Measurements from ENCODE around the gene DGKB.

The DGKB gene

DNA sequence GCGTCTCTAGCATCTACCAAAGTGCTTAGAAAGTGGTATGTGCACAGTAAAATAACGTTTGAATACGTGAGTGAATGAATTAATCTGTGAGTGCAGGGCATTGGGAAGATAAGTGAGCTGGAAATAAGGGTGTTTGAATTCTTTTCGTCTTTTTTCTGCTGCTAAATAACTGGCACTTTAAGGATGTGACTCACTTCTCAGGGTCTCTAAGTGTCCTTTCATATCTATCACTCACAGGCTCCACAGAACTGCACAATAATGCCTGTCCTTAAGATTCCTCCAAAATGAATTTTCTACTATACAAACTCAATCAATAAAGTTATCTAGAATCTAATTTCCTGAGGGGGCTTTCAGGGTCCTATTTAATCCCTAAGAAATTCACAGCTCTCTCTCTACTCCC lies 3.2 kb upstream of the DGKB start:
- Histone ChIP-seq H3K9me3 (ENCODE audit: control insufficient read depth, low read length) (no peaks in the 10 kb centered on the region), H3K4me3 (ENCODE audit: insufficient read depth, low read depth, low read length, poor library complexity, severe bottlenecking) (no peak overlapping the region), H3K27ac (ENCODE audit: insufficient read depth, low read length, poor library complexity, severe bottlenecking) (no peak overlapping the region), H3K36me3 (ENCODE audit: control insufficient read depth, insufficient read depth, low read length) (no peaks in the 10 kb centered on the region), H3K4me1 (ENCODE audit: control insufficient read depth, insufficient read depth, low read length, poor library complexity, severe bottlenecking) (no peaks in the 10 kb centered on the region), H3K27me3 (replicated peaks; ENCODE audit: control insufficient read depth, insufficient read depth, low read length, poor library complexity, severe bottlenecking) (no peaks in the 10 kb centered on the region)
- no peak for DNase-seq

DNA sequence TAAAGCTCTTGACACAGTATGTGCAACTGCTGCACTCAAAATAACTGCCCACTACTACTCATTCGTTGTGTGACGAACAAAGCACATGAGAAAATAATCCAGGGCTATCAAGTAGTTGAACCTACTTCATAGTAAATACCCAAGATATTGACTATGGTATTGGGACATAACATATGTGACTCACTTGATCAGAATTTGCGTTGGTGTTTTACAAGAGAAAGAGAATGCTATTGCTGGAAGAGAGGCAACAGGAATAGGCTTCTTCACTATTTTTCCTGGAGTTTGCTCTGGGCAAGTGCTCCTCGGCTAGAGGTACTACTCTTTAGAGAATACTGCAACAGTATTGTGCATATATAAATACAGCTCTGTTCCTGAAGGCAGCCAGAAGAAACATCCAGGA lies 2.5 kb downstream of the DGKB start:
- Histone ChIP-seq H3K9me3 (ENCODE audit: control insufficient read depth, low read length) (no peaks in the 10 kb centered on the region), H3K4me3 (ENCODE audit: insufficient read depth, low read depth, low read length, poor library complexity, severe bottlenecking) (no peak overlapping the region), H3K36me3 (ENCODE audit: control insufficient read depth, insufficient read depth, low read length) (no peaks in the 10 kb centered on the region), H3K27me3 (replicated peaks; ENCODE audit: control insufficient read depth, insufficient read depth, low read length, poor library complexity, severe bottlenecking) (no peaks in the 10 kb centered on the region), H3K4me1 (ENCODE audit: control insufficient read depth, insufficient read depth, low read length, poor library complexity, severe bottlenecking) (no peaks in the 10 kb centered on the region), H3K27ac (ENCODE audit: insufficient read depth, low read length, poor library complexity, severe bottlenecking) (no peak overlapping the region)
- no peak for DNase-seq

DNA sequence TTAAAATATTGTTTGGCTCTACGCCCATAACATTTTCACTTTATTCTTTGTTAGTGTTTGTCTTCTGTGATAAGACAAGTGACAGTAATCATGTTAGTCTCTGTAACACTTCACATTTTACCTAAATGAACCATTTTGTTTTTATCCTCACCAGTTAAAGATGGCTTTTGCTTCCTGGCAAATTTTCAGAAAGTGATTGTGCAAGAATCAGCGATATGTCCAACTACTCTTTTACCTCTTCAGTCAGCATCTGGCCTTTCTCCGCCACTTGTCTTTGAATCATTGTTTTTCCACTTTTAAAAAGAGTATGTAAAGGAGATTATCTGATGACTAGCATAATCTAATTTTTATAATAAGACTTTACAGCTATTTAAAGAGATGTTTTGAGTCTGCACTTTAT lies 3.5 kb downstream of the DGKB start:
- H3K4me3 ChIP-seq (ENCODE audit: insufficient read depth, low read depth, low read length, poor library complexity, severe bottlenecking) = no peak overlapping the region
- DNase-seq = no peak
- no peaks in the 10 kb centered on the region for H3K27me3 ChIP-seq (replicated peaks; ENCODE audit: control insufficient read depth, insufficient read depth, low read length, poor library complexity, severe bottlenecking)
- no peaks in the 10 kb centered on the region for H3K9me3 ChIP-seq (ENCODE audit: control insufficient read depth, low read length)
- H3K27ac ChIP-seq (ENCODE audit: insufficient read depth, low read length, poor library complexity, severe bottlenecking) = no peak overlapping the region
- H3K36me3 ChIP-seq (ENCODE audit: control insufficient read depth, insufficient read depth, low read length) = no peaks in the 10 kb centered on the region
- H3K4me1 ChIP-seq (ENCODE audit: control insufficient read depth, insufficient read depth, low read length, poor library complexity, severe bottlenecking) = no peaks in the 10 kb centered on the region

DNA sequence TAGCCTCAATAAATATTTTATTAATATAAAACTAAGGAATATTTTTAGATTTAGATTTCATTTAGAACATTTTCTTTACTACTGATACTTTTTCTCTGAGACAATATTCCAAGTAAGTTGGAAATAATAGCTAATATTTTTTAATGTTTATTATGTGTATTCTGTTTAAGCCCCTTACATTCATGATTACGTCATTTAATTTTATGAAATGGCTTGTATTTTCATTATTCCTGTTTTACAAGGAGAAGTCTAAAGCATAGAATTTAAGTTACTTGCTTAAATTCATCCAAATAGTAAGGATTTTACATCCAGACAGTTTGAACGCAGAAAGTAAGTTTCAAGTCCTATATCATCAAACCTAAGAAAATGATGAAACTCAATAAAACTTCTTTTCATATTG lies 6.1 kb downstream of the DGKB start:
- H3K36me3 ChIP-seq (ENCODE audit: control insufficient read depth, insufficient read depth, low read length) = no peaks in the 10 kb centered on the region
- DNase-seq = no peak
- H3K27ac ChIP-seq (ENCODE audit: insufficient read depth, low read length, poor library complexity, severe bottlenecking) = no peak overlapping the region
- no peaks in the 10 kb centered on the region for H3K9me3 ChIP-seq (ENCODE audit: control insufficient read depth, low read length)
- H3K4me1 ChIP-seq (ENCODE audit: control insufficient read depth, insufficient read depth, low read length, poor library complexity, severe bottlenecking) = no peaks in the 10 kb centered on the region
- H3K4me3 ChIP-seq (ENCODE audit: insufficient read depth, low read depth, low read length, poor library complexity, severe bottlenecking) = no peak overlapping the region
- H3K27me3 ChIP-seq (replicated peaks; ENCODE audit: control insufficient read depth, insufficient read depth, low read length, poor library complexity, severe bottlenecking) = no peaks in the 10 kb centered on the region

DNA sequence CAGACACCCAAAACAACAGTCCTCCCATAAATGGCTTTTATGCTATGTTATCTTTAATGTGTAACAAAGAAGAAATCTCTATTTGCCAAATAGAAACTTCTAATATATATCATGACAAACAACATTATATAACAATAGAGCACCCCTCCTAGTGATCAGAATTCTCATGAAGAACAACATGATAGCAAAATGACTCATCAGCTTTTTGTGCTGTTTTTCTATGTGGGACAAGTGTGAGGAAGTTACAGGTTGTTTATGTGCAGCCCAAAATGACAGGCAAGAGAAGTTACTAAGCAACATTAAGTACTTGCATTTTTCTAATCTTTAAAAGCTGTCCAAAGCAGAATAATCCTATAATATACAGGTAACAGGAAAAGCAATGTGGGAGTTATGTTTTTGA lies 7.7 kb downstream of the DGKB start:
- no peaks in the 10 kb centered on the region for H3K9me3 ChIP-seq (ENCODE audit: control insufficient read depth, low read length)
- H3K4me3 ChIP-seq (ENCODE audit: insufficient read depth, low read depth, low read length, poor library complexity, severe bottlenecking) = no peak overlapping the region

GRCh38 chr7:14892961-14893360 lies 9.6 kb downstream of the DGKB start:
- no peaks in the 10 kb centered on the region for H3K4me1 ChIP-seq (ENCODE audit: control insufficient read depth, insufficient read depth, low read length, poor library complexity, severe bottlenecking)
- no peak overlapping the region for H3K27ac ChIP-seq (ENCODE audit: insufficient read depth, low read length, poor library complexity, severe bottlenecking)
- no peaks in the 10 kb centered on the region for H3K36me3 ChIP-seq (ENCODE audit: control insufficient read depth, insufficient read depth, low read length)
- H3K9me3 ChIP-seq (ENCODE audit: control insufficient read depth, low read length) = no peaks in the 10 kb centered on the region
- no peak overlapping the region for H3K4me3 ChIP-seq (ENCODE audit: insufficient read depth, low read depth, low read length, poor library complexity, severe bottlenecking)
- H3K27me3 ChIP-seq (replicated peaks; ENCODE audit: control insufficient read depth, insufficient read depth, low read length, poor library complexity, severe bottlenecking) = no peaks in the 10 kb centered on the region
- DNase-seq = no peak

More for the DNA sequence above, 7.7 kb downstream of the DGKB start:
- DNase-seq = no peak
- Histone ChIP-seq H3K36me3 (ENCODE audit: control insufficient read depth, insufficient read depth, low read length) (no peaks in the 10 kb centered on the region), H3K27me3 (replicated peaks; ENCODE audit: control insufficient read depth, insufficient read depth, low read length, poor library complexity, severe bottlenecking) (no peaks in the 10 kb centered on the region), H3K4me1 (ENCODE audit: control insufficient read depth, insufficient read depth, low read length, poor library complexity, severe bottlenecking) (no peaks in the 10 kb centered on the region), H3K27ac (ENCODE audit: insufficient read depth, low read length, poor library complexity, severe bottlenecking) (no peak overlapping the region)

DNA sequence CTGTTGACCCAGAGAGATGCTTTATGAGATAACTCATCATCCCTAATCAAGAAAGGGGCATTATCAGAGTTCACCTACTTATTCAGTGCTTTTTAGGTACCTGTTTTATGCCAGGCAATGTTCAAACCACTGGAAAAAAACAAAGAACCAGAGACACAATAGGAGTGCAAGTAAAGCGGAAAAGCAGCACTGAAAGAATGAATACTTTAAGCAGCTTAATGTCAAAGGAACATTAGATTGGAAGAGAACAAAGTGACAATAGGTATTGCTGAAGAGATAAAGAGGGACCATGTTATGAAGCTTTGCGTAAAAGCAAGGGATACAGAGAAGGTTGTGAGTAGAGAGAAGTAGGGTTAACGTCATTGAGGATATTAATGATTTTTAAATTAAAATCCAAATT lies 11.3 kb downstream of the DGKB start:
- DNase-seq = no peak
- Histone ChIP-seq H3K4me3 (ENCODE audit: insufficient read depth, low read depth, low read length, poor library complexity, severe bottlenecking) (no peak overlapping the region), H3K4me1 (ENCODE audit: control insufficient read depth, insufficient read depth, low read length, poor library complexity, severe bottlenecking) (no peaks in the 10 kb centered on the region), H3K36me3 (ENCODE audit: control insufficient read depth, insufficient read depth, low read length) (no peaks in the 10 kb centered on the region), H3K27me3 (replicated peaks; ENCODE audit: control insufficient read depth, insufficient read depth, low read length, poor library complexity, severe bottlenecking) (no peaks in the 10 kb centered on the region), H3K27ac (ENCODE audit: insufficient read depth, low read length, poor library complexity, severe bottlenecking) (no peak overlapping the region), H3K9me3 (ENCODE audit: control insufficient read depth, low read length) (no peaks in the 10 kb centered on the region)

DNA sequence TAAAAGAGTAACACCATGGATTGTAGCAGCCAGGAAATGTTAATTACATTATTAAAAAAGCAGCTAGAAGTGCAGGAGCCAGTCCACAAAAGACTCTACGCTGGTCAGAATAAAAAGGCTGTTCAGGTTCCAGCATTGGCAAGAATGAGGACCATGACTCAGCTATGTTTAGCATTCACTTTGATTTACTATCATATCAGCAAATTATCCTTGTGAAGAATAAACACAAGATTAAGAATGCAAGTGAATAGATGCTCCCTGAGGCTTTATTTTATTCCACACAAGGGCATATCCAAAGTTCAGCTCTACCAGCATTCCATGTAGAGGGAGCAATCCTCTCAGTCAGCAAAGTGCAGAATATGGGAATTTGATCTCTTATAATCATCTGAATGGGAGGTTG lies 13.6 kb downstream of the DGKB start:
- Histone ChIP-seq H3K4me1 (ENCODE audit: control insufficient read depth, insufficient read depth, low read length, poor library complexity, severe bottlenecking) (no peaks in the 10 kb centered on the region), H3K27me3 (replicated peaks; ENCODE audit: control insufficient read depth, insufficient read depth, low read length, poor library complexity, severe bottlenecking) (no peaks in the 10 kb centered on the region), H3K4me3 (ENCODE audit: insufficient read depth, low read depth, low read length, poor library complexity, severe bottlenecking) (no peak overlapping the region), H3K9me3 (ENCODE audit: control insufficient read depth, low read length) (no peaks in the 10 kb centered on the region), H3K27ac (ENCODE audit: insufficient read depth, low read length, poor library complexity, severe bottlenecking) (no peak overlapping the region), H3K36me3 (ENCODE audit: control insufficient read depth, insufficient read depth, low read length) (no peaks in the 10 kb centered on the region)
- no peak for DNase-seq

DNA sequence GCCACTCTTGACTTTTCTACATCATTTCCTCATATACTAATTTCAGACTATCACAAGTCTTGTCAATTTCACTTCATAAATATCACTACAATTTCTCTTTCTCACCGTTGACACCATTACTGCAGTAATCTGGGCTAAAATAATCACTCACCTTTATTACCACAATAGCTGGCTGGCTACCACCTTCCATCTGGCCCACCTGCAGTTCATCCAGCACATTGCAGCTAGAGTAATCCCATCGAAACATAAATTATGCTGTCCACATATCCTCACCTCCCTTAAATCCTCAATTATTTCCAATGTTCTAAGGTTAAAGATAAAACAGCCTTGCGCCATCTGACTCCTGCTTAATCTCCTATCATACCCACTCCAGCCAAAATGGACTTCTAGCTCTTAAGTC lies 16.0 kb downstream of the DGKB start:
- Histone ChIP-seq H3K27ac (ENCODE audit: insufficient read depth, low read length, poor library complexity, severe bottlenecking) (no peak overlapping the region), H3K27me3 (replicated peaks; ENCODE audit: control insufficient read depth, insufficient read depth, low read length, poor library complexity, severe bottlenecking) (no peaks in the 10 kb centered on the region), H3K4me3 (ENCODE audit: insufficient read depth, low read depth, low read length, poor library complexity, severe bottlenecking) (no peak overlapping the region), H3K4me1 (ENCODE audit: control insufficient read depth, insufficient read depth, low read length, poor library complexity, severe bottlenecking) (no peaks in the 10 kb centered on the region), H3K9me3 (ENCODE audit: control insufficient read depth, low read length) (no peaks in the 10 kb centered on the region), H3K36me3 (ENCODE audit: control insufficient read depth, insufficient read depth, low read length) (no peaks in the 10 kb centered on the region)
- DNase-seq = no peak

DNA sequence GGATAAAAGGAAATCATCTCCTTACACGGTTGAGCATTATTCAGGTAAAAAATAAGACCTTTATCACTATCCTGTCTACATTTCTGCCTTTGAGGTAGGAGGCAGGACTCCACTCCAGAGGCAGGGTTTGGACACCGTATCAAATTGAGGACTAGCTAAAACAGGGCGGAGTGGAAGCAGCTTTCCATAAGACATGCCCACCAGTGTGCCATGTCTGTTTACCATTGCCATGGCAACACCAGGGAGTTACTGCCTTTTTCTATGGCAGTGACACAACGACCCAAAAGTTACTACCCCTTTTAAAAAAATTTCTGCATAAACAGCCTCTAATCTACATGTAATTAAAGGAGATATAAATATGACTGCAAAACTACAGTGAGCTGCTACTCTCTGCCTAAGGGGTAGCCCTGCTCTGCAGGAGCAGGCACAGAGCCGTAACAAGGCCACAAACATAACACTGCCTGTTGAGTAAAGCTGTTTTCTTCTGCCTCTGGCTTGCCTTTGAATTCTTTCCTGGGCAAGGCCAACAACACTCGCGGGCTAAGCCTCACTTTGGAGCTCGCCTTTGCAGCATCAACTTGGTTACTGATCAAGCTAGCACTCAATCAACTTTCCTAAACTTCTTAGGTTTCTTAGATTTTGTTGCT lies 26.5 kb downstream of the DGKB start:
- no peak for DNase-seq
- H3K9me3 ChIP-seq (ENCODE audit: control insufficient read depth, low read length) = no peaks in the 10 kb centered on the region
- no peaks in the 10 kb centered on the region for H3K27me3 ChIP-seq (replicated peaks; ENCODE audit: control insufficient read depth, insufficient read depth, low read length, poor library complexity, severe bottlenecking)
- no peaks in the 10 kb centered on the region for H3K4me1 ChIP-seq (ENCODE audit: control insufficient read depth, insufficient read depth, low read length, poor library complexity, severe bottlenecking)
- H3K27ac ChIP-seq (ENCODE audit: insufficient read depth, low read length, poor library complexity, severe bottlenecking) = no peak overlapping the region
- H3K36me3 ChIP-seq (ENCODE audit: control insufficient read depth, insufficient read depth, low read length) = no peaks in the 10 kb centered on the region
- H3K4me3 ChIP-seq (ENCODE audit: insufficient read depth, low read depth, low read length, poor library complexity, severe bottlenecking) = no peak overlapping the region

All from effector memory CD4-positive, alpha-beta T cell (primary cell).